HG02973 (cell line): ENCODE results near the gene ADGRF5.

Experiments used
- ATAC-seq: cut with Tn5 transposase; IDR thresholded peaks from one replicate; pipeline ENCODE4 v1.9.1; 2021; ENCODE audit warnings: moderate library complexity; ENCODE audit not compliant: unreplicated experiment

The ADGRF5 gene, protein sequence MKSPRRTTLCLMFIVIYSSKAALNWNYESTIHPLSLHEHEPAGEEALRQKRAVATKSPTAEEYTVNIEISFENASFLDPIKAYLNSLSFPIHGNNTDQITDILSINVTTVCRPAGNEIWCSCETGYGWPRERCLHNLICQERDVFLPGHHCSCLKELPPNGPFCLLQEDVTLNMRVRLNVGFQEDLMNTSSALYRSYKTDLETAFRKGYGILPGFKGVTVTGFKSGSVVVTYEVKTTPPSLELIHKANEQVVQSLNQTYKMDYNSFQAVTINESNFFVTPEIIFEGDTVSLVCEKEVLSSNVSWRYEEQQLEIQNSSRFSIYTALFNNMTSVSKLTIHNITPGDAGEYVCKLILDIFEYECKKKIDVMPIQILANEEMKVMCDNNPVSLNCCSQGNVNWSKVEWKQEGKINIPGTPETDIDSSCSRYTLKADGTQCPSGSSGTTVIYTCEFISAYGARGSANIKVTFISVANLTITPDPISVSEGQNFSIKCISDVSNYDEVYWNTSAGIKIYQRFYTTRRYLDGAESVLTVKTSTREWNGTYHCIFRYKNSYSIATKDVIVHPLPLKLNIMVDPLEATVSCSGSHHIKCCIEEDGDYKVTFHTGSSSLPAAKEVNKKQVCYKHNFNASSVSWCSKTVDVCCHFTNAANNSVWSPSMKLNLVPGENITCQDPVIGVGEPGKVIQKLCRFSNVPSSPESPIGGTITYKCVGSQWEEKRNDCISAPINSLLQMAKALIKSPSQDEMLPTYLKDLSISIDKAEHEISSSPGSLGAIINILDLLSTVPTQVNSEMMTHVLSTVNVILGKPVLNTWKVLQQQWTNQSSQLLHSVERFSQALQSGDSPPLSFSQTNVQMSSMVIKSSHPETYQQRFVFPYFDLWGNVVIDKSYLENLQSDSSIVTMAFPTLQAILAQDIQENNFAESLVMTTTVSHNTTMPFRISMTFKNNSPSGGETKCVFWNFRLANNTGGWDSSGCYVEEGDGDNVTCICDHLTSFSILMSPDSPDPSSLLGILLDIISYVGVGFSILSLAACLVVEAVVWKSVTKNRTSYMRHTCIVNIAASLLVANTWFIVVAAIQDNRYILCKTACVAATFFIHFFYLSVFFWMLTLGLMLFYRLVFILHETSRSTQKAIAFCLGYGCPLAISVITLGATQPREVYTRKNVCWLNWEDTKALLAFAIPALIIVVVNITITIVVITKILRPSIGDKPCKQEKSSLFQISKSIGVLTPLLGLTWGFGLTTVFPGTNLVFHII (N-terminal part only)

DNA sequence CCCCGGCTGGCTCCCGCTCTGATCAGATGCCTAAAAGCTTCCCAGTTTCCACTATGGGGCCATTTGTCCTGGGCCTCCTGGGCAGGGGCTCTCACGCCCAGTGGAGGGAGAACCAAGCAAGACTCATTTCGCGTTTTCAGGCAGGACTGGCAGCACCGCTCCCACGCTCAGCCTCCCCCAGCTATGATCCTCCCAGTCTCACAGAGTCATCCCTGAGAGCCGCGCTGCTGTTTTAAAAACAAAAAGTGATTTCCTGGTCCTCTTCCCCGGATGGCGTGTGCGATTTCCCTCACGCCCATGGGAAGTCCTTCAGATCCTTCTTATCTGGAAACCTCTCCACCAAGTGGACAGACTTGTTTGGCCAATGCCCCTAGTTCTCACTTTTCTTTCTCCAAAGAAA lies at the start of gene ADGRF5:
Gene ADGRF5, minus strand, starts transcription at position 208 of the 400 bp plus-strand sequence. CDS start 15,176 bp downstream, outside the sequence.
- ATAC-seq, result no peak

DNA sequence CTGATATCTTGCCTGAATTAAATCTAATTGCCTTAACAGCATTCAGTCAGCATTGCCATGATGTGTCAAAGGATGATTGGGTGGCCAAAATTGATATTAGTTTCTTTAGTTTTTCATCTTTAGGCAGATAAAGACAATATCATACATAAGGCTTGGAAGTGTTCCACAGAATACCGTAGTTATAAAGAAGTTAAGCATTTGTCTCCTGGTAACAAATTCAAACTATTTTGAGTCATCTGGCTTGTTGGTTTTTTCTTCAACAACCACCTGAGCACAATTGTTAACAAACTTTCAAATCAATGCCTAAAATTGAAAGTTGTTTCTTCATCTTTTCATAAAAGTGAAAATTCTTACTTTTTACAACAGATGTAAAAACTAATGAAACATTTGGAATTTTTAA lies 47.5 kb upstream of the ADGRF5 start:
- no peak for ATAC-seq

GRCh38 chr6:46967826-46968349 lies 46.1 kb upstream of the ADGRF5 start:
- no peak for ATAC-seq

GRCh38 chr6:46964716-46965519 lies 43.2 kb upstream of the ADGRF5 start:
- no peak for ATAC-seq

DNA sequence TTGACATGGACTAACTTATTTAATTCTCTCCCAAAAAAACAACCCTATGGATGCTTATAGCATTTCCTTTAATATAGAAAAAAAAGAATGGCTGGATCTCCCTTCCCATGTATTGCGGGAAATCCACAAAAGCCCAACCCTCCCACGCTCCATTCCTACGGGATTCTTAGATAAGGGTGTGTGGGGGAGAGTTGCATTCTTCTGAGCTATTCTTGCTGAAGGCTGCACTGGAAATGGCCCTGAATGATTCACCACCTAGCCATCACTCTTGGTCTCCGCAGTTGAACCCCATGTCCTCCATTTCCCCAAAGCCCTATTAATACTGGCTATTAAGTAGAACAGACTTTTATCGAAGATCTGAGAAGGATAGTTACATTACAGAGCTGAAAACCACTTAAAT lies 41.9 kb upstream of the ADGRF5 start:
- no peak for ATAC-seq

- ATAC-seq, result no peak
These were observed 41.3 kb upstream of the ADGRF5 start for GRCh38 chr6:46963039-46963438.

DNA sequence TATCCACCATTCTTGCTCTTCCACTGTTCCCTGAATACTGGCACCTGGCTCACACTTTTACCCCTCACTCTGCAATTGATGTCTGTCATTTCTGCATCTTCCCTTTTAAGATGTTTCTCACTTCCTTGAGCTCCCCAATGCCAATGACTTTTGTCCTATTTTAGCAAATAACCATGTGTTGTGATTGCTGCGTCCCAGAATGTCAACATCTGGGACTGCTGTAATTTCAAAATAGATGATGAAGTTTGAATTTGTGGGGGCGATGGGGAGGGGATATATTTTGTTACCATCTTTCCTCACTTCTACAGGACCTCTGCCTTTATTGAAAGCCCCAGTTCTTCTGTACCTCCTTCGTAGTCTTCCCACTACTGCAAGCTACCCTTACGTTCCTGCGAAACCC lies 40.0 kb upstream of the ADGRF5 start:
- ATAC-seq, result no peak

- ATAC-seq, result no peak
These were observed 39.5 kb upstream of the ADGRF5 start for GRCh38 chr6:46961232-46961631.

GRCh38 chr6:46959419-46959818 lies 37.7 kb upstream of the ADGRF5 start:
- no peak for ATAC-seq

GRCh38 chr6:46956409-46956808 lies 34.7 kb upstream of the ADGRF5 start:
- ATAC-seq, result no peak

DNA sequence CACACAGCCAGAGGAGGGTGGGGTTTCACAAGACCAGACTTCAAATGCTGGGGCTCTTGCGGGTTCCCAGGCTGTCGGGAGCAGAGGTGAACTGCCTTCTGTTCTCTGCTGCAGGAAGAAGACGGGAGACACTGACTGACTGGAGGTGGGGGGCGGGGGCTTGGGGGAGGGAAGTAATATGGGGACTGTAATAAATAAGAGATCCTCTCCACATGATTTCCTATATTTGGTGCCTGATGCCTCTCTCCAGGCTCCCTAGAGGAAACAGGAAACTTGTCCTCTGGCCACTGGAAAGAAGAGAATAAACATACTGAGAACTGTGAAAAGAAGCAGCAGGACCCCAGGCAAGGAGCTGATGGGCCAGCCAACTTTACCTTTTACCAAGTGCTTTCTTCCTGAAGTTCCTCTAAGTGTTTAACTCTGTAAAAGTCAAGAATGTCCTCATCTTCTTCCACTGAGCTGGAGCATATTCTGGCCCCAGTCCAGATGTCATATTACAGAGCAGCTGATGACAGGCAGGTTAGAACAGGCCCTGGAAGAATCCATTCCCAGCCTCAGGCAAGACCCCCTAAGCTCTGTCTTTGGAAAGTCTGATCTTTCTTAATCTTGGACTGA lies 33.2 kb upstream of the ADGRF5 start:
- no peak for ATAC-seq

DNA sequence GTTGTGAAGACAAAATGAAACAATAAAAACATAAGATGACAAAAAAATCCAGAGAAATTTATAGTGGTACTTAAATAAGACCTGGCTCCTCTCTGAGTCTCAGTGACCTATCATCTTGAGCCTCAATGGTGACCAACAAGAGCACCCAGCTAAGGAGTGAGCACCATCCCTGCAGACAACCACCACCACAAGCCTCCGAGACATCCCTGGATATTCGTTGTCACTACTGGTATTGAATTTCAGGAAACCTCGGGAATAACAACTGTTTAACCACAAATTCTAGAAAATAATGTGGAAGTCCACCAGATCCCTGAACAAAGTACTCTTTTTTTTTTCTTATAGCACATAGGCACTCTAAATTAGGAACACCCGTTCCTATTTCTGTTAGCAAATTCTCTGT lies 32.2 kb upstream of the ADGRF5 start:
- ATAC-seq, result no peak

DNA sequence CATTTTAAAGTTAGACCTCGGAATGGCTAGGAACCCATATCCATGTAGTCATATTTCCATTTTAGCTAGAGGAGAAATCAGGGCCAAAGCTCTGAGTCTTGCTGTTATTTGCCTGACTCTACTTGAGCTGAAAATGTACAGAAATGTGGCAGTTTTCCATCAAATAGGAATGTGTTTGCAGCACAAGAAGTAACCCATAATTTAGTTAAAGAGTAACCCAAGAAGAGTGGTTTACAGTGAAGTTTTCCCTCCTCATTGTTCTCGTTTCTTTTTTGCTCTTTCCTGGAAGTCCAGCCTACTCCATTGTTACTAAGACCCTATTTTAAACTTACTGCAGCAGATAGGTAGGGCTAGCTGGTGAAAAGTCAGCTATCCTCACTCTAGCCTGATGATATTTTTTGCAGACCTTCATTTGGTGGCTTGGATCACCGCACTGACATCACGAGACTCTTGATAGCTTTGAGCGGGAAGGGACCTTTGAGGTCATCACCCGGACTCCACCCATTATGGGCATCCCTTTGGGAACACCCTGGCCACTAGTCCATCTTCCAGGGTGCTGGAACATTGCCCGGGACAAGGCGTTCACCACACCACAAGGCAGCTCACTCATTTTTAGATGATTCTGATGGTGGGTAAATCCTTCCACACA lies 28.0 kb upstream of the ADGRF5 start:
- ATAC-seq, result no peak

GRCh38 chr6:46948699-46949098 lies 27.0 kb upstream of the ADGRF5 start:
- no peak for ATAC-seq

DNA sequence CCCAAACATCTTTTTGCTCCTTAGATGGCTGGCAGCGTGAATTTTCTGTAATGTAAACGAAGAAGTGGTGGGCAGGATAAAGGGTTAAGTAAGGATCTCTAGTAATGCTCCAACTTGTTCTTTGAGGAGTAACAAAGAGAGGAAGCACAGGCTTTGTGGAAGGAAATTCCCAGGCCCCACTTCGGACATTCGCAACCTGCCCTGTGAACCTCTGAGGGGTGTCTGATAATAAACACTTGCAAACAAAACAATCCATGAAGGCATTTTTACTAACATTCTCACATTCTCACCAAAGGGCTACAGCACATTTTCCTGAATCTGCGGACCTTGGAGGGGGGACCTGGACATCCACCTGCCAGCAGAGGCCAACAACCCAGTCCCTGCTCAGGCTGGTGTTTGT lies 25.8 kb upstream of the ADGRF5 start:
- no peak for ATAC-seq

GRCh38 chr6:46940433-46941226 lies 18.9 kb upstream of the ADGRF5 start:
- ATAC-seq, result no peak

- ATAC-seq, result no peak
These were observed 15.9 kb upstream of the ADGRF5 start for GRCh38 chr6:46937642-46938041.

- ATAC-seq, result no peak
These were observed 13.9 kb upstream of the ADGRF5 start for GRCh38 chr6:46935687-46936086.
